NCI-H1092 treated with DMSO at 0.1 percent for 48 hours (cell line): ENCODE results near the gene NDUFAF2.
A peak's percentile ranks its signal among the peaks of the same experiment; 100 is the strongest.

Source experiments
- DNase-seq: peaks from one replicate; lab custom pipeline; 2025; lab: John Stamatoyannopoulos, UW

Gene NDUFAF2

GRCh38 chr5:61123145-61123544 is 178.1 kb downstream of the NDUFAF2 start:
- no peak for DNase-seq

DNA sequence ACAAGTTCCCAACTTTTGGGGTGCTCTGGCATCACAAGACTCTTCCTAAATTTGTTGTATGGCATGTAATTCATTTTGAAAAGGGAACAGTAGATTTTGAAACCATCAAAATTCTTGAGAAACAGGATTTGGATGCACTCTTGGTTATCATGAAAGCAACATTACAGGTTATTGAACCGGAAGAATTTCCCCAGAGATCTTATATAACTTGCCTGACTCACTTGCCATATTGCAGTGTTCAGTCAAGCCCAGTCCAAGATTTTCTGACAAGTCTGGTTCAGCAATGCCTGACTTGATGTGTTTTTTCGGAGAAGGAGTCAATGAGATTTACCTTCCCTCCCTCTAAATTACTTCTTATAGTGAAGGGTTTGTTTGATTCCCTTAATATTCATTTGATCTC is 185.3 kb downstream of the NDUFAF2 start:
- DNase-seq: no peak

GRCh38 chr5:61132559-61132958 is 187.6 kb downstream of the NDUFAF2 start:
- DNase-seq: no peak

GRCh38 chr5:61137835-61138234 is 192.8 kb downstream of the NDUFAF2 start:
- DNase-seq: no peak

DNA sequence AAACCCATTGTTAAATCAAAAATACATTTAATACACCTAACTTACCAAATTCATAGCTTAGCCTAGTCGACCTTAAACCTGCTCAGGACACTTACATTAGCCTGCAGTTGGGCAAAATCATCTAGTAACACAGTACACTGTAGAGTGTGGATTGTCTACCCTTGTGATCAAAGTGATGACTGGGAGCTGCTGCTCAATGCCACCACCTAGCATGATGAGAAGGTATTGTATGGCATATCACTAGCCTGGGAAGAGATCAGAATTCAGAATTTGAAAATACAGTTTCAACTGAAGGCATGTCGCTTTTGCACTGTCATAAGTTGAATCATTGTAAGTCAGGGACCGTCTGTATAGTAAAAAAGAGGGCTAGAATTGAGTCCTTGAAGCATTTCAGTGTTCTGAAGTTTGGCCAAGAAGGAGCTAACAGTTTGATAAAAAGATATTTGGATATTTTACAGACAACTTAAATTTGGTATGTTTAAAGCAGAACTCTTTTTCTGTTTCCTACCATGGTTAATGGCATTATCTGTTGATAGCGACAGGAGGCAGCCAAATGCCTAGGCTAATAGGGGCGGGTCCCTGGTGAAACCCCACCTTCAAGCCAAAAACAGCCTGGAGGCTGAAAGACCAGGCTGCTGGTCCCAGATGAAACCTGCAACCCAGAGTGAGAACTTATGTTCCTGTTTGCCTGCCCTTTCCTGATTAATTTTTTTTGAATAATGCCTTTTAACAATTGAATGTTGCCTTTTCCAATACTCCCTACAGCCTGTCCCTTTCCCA is 194.3 kb downstream of the NDUFAF2 start:
- DNase-seq: no peak

DNA sequence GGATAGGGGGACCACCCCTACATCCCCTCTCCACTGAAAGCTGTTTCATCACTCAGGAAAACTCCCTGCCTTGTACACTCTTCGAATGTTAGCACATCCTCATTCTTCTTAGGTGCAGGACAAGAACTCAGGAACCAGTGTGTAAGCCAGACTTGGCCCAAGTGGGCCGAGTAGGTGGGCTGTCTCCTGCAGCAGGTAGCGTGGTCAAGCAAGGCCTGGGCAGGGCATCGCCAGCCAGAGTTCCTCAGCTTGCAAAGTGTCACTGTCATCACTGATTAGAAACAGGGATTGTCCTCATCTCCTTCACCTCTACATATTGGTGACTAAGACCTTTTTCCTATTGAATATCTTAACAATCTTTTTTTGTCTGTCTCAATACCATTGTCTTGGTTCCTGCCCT is 194.9 kb downstream of the NDUFAF2 start:
- DNase-seq: no peak

DNA sequence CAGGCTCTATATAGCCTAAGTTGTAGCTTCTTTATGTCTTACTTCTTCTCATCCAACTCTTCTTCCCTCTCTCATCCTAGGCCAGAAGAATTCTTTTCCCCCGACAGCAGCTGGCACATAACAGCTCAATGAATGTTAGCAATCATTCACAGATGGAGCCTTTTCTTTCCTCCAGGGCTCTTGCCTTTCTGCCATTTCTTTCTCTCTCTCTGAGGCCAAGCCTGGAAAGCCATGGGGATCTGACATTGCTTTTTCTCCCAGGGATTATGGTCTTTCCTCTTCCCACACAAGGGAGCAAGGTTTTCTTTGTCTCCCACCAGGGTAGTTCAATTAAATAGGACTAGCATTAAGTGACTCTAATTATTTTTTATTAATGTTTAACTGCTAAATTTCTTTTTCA is 196.8 kb downstream of the NDUFAF2 start:
- no peak for DNase-seq

DNA sequence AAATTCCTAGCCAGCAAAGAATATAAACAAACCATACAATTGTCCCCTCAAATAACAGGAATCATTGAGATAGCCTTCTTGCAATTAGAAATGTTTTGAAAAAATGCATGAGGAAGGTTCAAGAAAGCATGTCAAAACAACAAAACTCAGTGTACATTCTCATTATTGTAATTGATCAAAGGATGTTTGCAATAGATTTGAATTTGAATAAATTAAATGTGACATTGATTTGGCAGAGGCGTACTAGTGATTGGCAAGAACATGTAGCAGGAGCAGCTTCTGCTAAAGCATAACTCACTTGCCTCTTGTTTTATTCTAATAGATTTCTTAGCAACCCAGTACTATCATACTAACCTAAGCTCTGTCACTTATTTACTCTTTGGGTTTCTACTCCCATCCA is 197.4 kb downstream of the NDUFAF2 start:
- DNase-seq: no peak

DNA sequence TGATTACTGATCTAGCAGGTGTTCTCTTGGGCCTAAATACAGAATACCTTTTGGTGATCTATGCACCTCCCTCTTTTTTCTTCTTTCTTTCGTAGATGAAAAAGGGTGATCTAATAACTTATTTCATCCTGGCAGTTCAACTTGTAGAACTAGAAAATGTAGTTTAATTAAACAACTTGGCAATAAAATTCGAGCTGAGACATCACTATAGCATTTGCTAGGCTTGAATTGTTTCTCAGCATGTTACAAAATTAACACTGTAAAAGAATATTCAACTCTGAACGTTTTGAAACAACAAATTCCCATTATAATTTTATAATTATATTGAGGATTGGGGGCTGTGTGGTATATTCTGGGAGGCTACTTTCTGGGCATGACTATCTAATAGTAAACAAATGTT is 197.8 kb downstream of the NDUFAF2 start:
- DNase-seq: no peak

DNA sequence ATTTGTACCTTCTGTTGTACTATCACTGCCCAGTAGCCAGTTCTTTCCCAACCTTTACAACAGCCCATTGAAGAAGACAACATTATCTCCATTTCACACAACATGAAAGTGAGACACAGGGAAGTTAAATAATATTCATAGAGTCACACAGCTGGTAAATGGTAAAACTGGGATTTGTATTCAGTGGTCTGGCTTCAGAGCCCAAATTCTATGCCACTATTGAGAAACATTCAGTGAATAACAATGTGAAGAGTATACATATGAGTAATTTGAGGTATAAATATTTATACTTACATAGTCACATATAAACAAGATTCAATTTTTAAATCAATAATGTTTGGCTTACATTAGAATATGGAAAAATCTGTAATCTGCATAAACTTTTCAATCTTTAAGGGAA is 203.5 kb downstream of the NDUFAF2 start:
- DNase-seq: no peak

- no peak for DNase-seq
Measured at GRCh38 chr5:61151893-61152292, 206.9 kb downstream of the NDUFAF2 start.

- DNase-seq: no peak
Measured at GRCh38 chr5:61159070-61159469, 214.1 kb downstream of the NDUFAF2 start.

DNA sequence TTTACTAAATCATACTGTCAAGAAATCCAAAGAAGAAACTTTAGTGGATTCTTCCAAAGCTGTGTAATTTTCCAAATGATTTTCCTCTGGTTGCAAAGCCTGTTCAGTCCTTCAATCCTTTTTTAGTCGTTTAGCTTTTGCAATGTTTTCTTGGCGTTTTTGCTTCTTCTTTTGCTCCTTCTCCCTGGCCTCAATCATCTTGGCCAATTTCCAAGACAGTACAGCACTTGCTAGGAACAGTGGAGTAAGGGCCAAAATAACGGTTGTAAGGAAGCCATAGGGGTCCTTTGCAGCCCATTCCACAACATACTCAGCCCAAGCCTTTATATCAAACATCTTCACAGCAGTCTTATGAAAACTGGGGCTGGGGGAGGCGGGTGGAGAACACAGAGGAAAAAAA is 214.8 kb downstream of the NDUFAF2 start:
- no peak for DNase-seq

- no peak for DNase-seq
Measured at GRCh38 chr5:61160497-61160896, 215.5 kb downstream of the NDUFAF2 start.

DNA sequence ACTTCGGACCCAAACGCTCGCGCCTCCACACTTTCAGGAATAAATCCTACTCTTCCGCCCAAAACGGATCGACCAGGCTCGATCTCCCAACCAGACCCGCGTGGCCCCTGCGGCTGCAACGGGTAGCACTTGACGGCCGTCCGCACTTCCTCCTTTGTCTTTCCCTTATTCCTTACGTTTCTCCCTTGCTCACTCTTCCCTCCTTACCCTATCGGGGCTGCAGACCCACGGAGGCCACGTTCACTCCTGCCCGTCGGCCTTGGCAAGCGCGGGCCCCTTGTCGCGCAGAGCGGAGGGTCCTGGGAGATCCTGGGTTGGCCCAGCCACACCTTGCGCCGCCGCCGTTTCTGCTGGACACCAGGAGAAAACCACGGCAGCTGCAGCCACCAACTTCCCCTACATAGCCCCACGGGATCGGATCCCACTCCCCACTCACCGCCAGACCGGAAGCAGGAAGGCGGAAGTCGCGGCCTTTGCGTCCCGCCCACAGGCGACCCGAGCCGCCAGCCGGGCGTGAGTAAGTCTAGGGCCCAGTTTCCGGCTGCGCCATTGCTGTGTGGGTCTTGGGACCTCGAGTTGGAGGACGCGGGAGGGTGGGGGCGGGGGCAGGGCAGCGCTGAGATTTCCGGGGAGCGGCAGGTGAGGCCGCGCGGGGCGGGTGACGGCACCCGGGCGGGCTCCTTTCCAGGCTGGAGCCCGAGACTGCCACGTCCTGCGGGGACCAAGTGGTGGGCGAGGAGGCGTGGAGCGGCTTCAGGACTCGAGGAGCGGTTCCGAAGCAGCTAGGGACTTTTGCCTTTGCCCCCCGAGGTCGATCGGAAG is 217.2 kb downstream of the NDUFAF2 start, which contains the start of gene SMIM15:
Gene SMIM15 (minus strand): TSS at position 459 of the 822 bp plus-strand sequence. CDS start 2,297 bp downstream, outside the sequence.
- DNase-seq: peak; percentile 82

DNA sequence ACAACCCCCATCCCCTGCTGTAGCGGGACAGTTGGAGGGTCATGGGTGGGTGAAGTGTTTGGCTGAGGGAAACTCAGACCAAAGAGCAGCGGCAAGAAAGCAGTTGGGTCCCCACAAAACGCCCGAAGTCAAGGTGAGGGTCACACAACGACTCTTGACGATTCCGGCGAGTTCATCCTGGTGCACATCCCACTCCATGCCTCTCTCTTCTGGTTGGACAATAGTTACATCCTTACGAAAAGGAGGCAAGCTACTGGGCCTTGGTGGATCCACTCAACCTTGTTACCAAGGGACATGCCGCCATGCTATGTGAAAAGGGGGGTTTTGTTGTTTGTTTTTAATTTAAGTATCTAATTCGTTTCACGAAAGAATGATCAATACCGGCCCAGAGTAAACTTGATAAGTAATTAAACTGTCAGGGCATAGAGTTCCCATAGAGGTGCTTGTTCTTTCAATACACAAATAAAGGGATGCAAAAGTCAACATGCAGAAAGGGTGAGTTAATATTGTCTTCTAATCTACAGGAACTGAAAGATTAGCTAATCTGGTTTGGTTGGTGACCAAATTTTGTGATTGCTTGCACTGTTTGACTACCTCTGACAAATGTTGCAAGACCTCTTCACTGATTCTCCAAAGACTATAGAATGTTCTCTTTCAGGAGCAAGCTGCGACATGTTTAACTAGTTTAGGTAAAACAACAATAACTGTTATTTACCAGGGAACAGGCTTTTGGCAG is 218.0 kb downstream of the NDUFAF2 start:
- peak; percentile 5 for DNase-seq

DNA sequence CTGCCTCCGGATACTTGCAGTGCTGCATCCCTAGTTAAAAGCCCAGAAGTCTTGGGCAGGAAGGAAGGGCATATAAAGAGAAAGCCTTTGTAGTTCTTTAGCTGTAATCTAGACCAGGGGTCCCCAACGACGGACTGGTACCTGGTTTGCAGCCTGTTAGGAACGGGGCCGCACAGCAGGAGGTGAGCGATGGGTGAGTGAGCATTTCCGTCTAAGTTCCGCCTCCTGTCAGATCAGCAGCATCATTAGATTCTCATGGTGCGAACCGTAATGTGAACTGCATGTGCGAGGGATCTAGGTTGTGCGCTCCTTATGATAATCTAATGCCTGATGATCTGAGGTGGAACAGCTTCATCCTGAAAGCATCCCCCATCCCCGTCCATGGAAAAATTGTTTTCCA is 218.9 kb downstream of the NDUFAF2 start:
- DNase-seq: no peak

DNA sequence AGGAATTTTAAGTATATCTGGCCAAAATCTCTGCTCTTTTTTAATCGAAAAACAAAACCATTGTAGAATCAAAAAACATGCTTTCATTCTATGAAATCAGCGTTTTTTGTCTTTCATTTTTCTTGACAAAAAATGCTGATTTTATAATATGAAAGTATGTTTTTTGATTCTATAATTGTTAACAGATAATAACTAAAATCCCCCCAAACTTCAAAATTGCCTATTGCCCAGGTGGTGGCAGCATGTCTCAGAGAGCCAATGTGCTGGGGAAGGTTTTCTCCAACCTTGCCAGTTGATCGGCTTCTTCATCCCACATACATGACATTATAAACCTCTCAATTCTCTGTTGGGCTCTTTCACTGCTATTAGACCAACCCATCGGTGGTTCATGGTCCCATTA is 222.4 kb downstream of the NDUFAF2 start:
- DNase-seq: peak; percentile 5

- no peak for DNase-seq
Measured at GRCh38 chr5:61168951-61169350, 223.9 kb downstream of the NDUFAF2 start.

- DNase-seq: no peak
Measured at GRCh38 chr5:61171479-61171878, 226.5 kb downstream of the NDUFAF2 start.

DNA sequence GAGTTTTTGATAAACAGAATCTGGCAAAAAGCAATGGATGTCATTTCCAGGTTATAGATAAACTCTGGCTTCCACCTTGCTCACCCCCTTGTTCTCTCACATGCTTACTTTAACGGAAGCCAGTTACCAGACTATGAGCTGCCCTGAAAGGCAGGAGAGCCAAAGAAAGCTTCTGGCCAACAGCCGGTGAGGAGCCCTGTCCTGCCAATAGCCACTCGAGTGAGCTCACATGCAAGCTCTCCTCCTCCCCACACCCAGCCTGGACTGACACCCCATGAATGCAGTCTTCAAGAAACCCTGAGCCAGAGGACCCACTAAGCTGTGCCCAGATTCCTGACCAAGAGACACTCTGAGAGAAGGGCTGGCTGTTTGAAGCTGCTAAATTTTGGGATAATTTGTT is 231.6 kb downstream of the NDUFAF2 start:
- DNase-seq: no peak

- DNase-seq: peak; percentile 1
Measured at GRCh38 chr5:61177070-61177469, 232.1 kb downstream of the NDUFAF2 start.

DNA sequence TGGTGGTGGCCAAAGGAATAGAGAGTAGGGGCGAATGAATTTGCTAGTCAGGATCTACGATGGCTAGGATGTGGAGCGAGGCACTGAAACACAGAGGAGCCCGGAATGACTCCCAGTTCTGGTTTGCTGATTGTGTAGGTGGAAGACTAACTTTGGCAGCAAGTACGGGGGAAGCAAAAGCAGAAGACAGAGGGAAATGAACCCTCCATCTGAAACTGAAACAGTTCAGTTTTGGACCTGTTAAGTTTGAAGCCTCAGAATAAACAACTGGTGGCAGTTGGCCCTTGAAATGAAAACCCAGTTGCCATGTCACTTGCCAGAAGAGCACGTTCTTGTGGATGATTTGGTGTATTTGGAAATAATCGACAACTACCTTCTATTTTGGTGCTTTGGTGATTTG is 232.7 kb downstream of the NDUFAF2 start:
- DNase-seq: no peak
